HEK293 (cell line): Measurements from ENCODE around the gene LFNG.

Experiments used
- CTCF ChIA-PET: fragments of 350-600 bp; formaldehyde crosslinking; extraction: SDS; loops from one replicate; lab custom pipeline; 2021; ENCODE audit warnings: antibody characterized with exemption; lab: Yijun Ruan, JAX
- POLR2A ChIA-PET: fragments of 300-600 bp; formaldehyde crosslinking; extraction: SDS; loops from one replicate; lab custom pipeline; 2020; ENCODE audit warnings: antibody characterized with exemption, inconsistent platforms; lab: Yijun Ruan, JAX
- H3K27ac ChIP-seq: fragments of 200-500 bp; sonication (Bioruptor generic); 2 replicates; pipeline ENCODE4 v1.5.1; 2014; ENCODE audit warnings: low read depth, low read length, control low read depth, inconsistent platforms; ENCODE audit errors: extremely low read depth
- H3K36me3 ChIP-seq, 2 experiments: fragments of 200-500 bp in 1 of 2; sonication (Bioruptor generic) in 1 of 2; 1 replicate in 1 of 2; 2 replicates in 1 of 2; pipeline ENCODE4 v1.5.1; 2014 to 2017; ENCODE audit warnings: inconsistent platforms in 2 of 2, low read length in 2 of 2; ENCODE audit not compliant: control insufficient read depth in 2 of 2, insufficient read depth in 1 of 2
- H3K4me1 ChIP-seq: fragments of 200-500 bp; sonication (Bioruptor generic); 2 replicates; pipeline ENCODE4 v1.5.1; 2014; ENCODE audit warnings: mild to moderate bottlenecking, low read length, inconsistent platforms; ENCODE audit not compliant: control insufficient read depth, insufficient read depth
- H3K4me3 ChIP-seq: 2 replicates; pipeline ENCODE4 v1.5.1; 2011; ENCODE audit warnings: low read depth, mild to moderate bottlenecking, control low read depth, low read length, moderate library complexity
- H3K9me3 ChIP-seq: fragments of 200-500 bp; sonication (Bioruptor generic); 2 replicates; pipeline ENCODE4 v1.5.1; 2014; ENCODE audit warnings: low read depth, low read length, inconsistent platforms; ENCODE audit not compliant: control insufficient read depth, insufficient read depth
- GLIS2 ChIP-seq: fragments of 450-650 bp; formaldehyde crosslinking; IDR thresholded peaks from 2 replicates; pipeline ENCODE4 v1.5.1; 2016; ENCODE audit warnings: missing biosample characterization, missing genetic modification characterization
- HOXD13 ChIP-seq: sonication (generic); formaldehyde crosslinking; IDR thresholded peaks from 2 replicates; pipeline ENCODE4 v1.8.0; 2022; ENCODE audit warnings: missing genetic modification reagents, borderline replicate concordance
- KLF7 ChIP-seq: fragments of 450-650 bp; formaldehyde crosslinking; IDR thresholded peaks from 2 replicates; pipeline ENCODE4 v1.5.1; 2016; ENCODE audit warnings: missing biosample characterization, missing genetic modification characterization, borderline replicate concordance
- OSR2 ChIP-seq: fragments of 450-650 bp; formaldehyde crosslinking; IDR thresholded peaks from 2 replicates; pipeline ENCODE4 v1.5.1; 2016; ENCODE audit warnings: missing biosample characterization, missing genetic modification characterization
- REPIN1 ChIP-seq: fragments of 450-650 bp; formaldehyde crosslinking; IDR thresholded peaks from 2 replicates; pipeline ENCODE4 v1.5.1; 2017; ENCODE audit warnings: missing biosample characterization, missing genetic modification characterization, low read depth
- ZBTB7A ChIP-seq: fragments of 450-650 bp; formaldehyde crosslinking; IDR thresholded peaks from 2 replicates; pipeline ENCODE4 v1.5.1; 2016; ENCODE audit warnings: low read depth, missing biosample characterization, missing genetic modification characterization
- ZFP37 ChIP-seq: fragments of 450-650 bp; formaldehyde crosslinking; IDR thresholded peaks from 2 replicates; pipeline ENCODE4 v1.5.1; 2016; ENCODE audit warnings: missing biosample characterization, missing genetic modification characterization
- ZIC2 ChIP-seq: fragments of 450-650 bp; formaldehyde crosslinking; IDR thresholded peaks from 2 replicates; pipeline ENCODE4 v1.5.1; 2016; ENCODE audit warnings: missing biosample characterization, missing genetic modification characterization
- ZNF155 ChIP-seq: fragments of 450-650 bp; formaldehyde crosslinking; IDR thresholded peaks from 2 replicates; pipeline ENCODE4 v1.5.1; 2016; ENCODE audit warnings: missing biosample characterization, missing genetic modification characterization
- ZNF2 ChIP-seq: fragments of 450-650 bp; formaldehyde crosslinking; IDR thresholded peaks from 2 replicates; pipeline ENCODE4 v1.5.1; 2016; ENCODE audit warnings: missing biosample characterization, missing genetic modification characterization
- ZNF248 ChIP-seq: fragments of 450-650 bp; formaldehyde crosslinking; IDR thresholded peaks from 2 replicates; pipeline ENCODE4 v1.5.1; 2017; ENCODE audit warnings: missing biosample characterization, missing genetic modification characterization
- ZNF341 ChIP-seq: fragments of 450-650 bp; formaldehyde crosslinking; IDR thresholded peaks from 2 replicates; pipeline ENCODE4; 2016; ENCODE audit warnings: low read depth, missing biosample characterization, missing genetic modification characterization
- ZNF354C ChIP-seq: fragments of 450-650 bp; formaldehyde crosslinking; IDR thresholded peaks from 2 replicates; pipeline ENCODE4 v1.5.1; 2016; ENCODE audit warnings: missing biosample characterization, missing genetic modification characterization, low read depth, borderline replicate concordance
- ZNF423 ChIP-seq: fragments of 450-650 bp; formaldehyde crosslinking; IDR thresholded peaks from 2 replicates; pipeline ENCODE4 v1.5.1; 2016; ENCODE audit warnings: missing biosample characterization, missing genetic modification characterization
- ZNF433 ChIP-seq: fragments of 450-650 bp; formaldehyde crosslinking; IDR thresholded peaks from 2 replicates; pipeline ENCODE4 v1.5.1; 2016; ENCODE audit warnings: missing biosample characterization, missing genetic modification characterization, low read depth
- ZNF48 ChIP-seq: fragments of 450-650 bp; formaldehyde crosslinking; IDR thresholded peaks from 2 replicates; pipeline ENCODE4 v1.5.1; 2016; ENCODE audit warnings: missing biosample characterization, missing genetic modification characterization
- ZNF544 ChIP-seq: fragments of 450-650 bp; formaldehyde crosslinking; IDR thresholded peaks from 2 replicates; pipeline ENCODE4 v1.5.0; 2017; ENCODE audit warnings: missing biosample characterization, missing genetic modification characterization
- ZNF548 ChIP-seq: fragments of 450-650 bp; formaldehyde crosslinking; IDR thresholded peaks from 2 replicates; pipeline ENCODE4 v1.5.1; 2016; ENCODE audit warnings: missing biosample characterization, missing genetic modification characterization
- ZNF580 ChIP-seq: fragments of 450-650 bp; formaldehyde crosslinking; IDR thresholded peaks from 2 replicates; pipeline ENCODE4 v1.5.1; 2016; ENCODE audit warnings: missing biosample characterization, missing genetic modification characterization
- ZNF585B ChIP-seq: fragments of 450-650 bp; formaldehyde crosslinking; IDR thresholded peaks from 2 replicates; pipeline ENCODE4 v1.5.1; 2016; ENCODE audit warnings: missing biosample characterization, missing genetic modification characterization
- ZNF626 ChIP-seq: fragments of 450-650 bp; sonication (Bioruptor Pico); formaldehyde crosslinking; IDR thresholded peaks from 2 replicates; pipeline ENCODE4 v1.5.1; 2018; ENCODE audit warnings: missing biosample characterization, missing genetic modification characterization, inconsistent platforms
- ZNF654 ChIP-seq: fragments of 450-650 bp; formaldehyde crosslinking; IDR thresholded peaks from 2 replicates; pipeline ENCODE4 v1.5.1; 2016; ENCODE audit warnings: low read depth, missing biosample characterization, missing genetic modification characterization
- ZNF670 ChIP-seq: fragments of 450-650 bp; formaldehyde crosslinking; IDR thresholded peaks from 2 replicates; pipeline ENCODE4 v1.5.1; 2016; ENCODE audit warnings: missing biosample characterization, missing genetic modification characterization, low read depth
- ZSCAN16 ChIP-seq: fragments of 450-650 bp; formaldehyde crosslinking; IDR thresholded peaks from 2 replicates; pipeline ENCODE4 v1.5.1; 2016; ENCODE audit warnings: missing biosample characterization, missing genetic modification characterization
- ZSCAN18 ChIP-seq: fragments of 450-650 bp; formaldehyde crosslinking; IDR thresholded peaks from 2 replicates; pipeline ENCODE4 v1.5.1; 2016; ENCODE audit warnings: missing biosample characterization, missing genetic modification characterization
- TF ChIP-seq, protein P1 (sequence below): fragments of 450-650 bp; formaldehyde crosslinking; conservative IDR thresholded peaks from 2 replicates; pipeline ENCODE4 v1.5.1; 2016; ENCODE audit warnings: low read depth, missing biosample characterization, missing genetic modification characterization

Gene LFNG

DNA sequence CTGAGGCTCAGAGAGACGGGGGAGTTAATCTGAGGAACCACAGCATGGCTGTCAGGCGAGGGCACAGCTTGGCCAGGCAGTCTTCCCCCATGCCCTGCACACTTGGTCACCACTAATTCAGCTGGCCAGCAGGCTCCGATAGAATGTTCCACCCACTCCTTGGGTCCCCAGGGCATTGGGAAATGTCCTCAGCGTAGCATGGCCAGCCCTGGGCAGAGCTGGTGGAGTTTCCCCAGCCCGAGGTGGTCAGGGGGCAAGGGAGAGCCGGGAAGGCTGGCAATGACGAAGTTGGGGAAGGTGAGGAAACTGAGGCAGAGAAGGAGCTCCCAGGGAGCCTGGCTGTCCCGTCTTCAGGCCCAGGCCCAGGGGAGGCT lies 31.3 kb upstream of the LFNG start:
- ChIA-PET POLR2A (interaction anchor here (0.5 kb wide), 1 partner anchor 56 kb away, joined by 3 read pairs; no protein-coding TSS in a partner anchor), CTCF (interaction anchor here (0.6 kb wide), 2 partner anchors 20 to 172 kb away, joined by 3 read pairs; no protein-coding TSS in a partner anchor)
- Histone ChIP-seq H3K4me1 (no peaks in the 10 kb centered on the region), H3K4me3 (no peak overlapping the region), H3K36me3 (no peaks in the 10 kb centered on the region), H3K27ac (no peak overlapping the region), H3K9me3 (no peaks in the 10 kb centered on the region)
- TF ChIP-seq OSR2 = no peak
- TF ChIP-seq ZNF670 (tag by site-specific recombination) = no peak
- TF ChIP-seq REPIN1 (tag by site-specific recombination) = no peak
- no peak for TF ChIP-seq ZNF433 (tag by site-specific recombination)
- no peak for TF ChIP-seq ZNF423
- TF ChIP-seq ZNF48 = no peak
- TF ChIP-seq KLF7 = no peak

DNA sequence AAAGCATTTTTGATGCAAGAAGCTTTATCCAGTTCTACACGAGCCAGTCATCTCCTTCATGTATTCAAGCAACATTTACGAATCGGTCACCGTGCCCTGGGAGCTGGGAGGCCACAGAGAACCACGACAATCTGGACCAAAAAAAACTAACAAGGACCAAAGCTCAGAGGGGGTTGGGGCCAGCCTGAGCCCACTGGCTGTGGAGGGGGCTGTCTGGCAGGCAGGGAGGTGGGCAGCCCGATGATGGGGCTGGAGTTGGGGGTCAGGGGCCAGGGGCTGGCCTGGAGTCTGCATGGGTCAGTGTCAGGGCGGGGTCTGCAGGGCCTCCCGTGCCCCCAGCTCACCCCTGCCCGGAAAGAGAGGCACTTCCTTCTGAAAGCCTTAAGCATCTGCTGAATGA lies 30.9 kb upstream of the LFNG start:
- ChIA-PET POLR2A (interaction anchor here (0.5 kb wide), 1 partner anchor 55 kb away, joined by 3 read pairs; no protein-coding TSS in a partner anchor), CTCF (interaction anchor here (0.6 kb wide), 2 partner anchors 20 to 172 kb away, joined by 3 read pairs; no protein-coding TSS in a partner anchor)
- Histone ChIP-seq H3K27ac (no peak overlapping the region), H3K9me3 (no peaks in the 10 kb centered on the region), H3K4me3 (no peak overlapping the region), H3K4me1 (no peaks in the 10 kb centered on the region), H3K36me3 (no peaks in the 10 kb centered on the region)
- no peak for TF ChIP-seq OSR2
- TF ChIP-seq ZSCAN16 (tag by site-specific recombination) = no peak
- no peak for TF ChIP-seq ZNF341
- no peak for TF ChIP-seq ZNF580
- no peak for TF ChIP-seq ZIC2 (tag by site-specific recombination)
- TF ChIP-seq ZNF654 = no peak
- no peak for TF ChIP-seq ZSCAN18 (tag by site-specific recombination)
- TF ChIP-seq ZNF2 = no peak
- TF ChIP-seq GLIS2 = no peak
- no peak for TF ChIP-seq ZFP37 (tag by site-specific recombination)
- TF ChIP-seq ZNF585B (tag by site-specific recombination) = no peak
- no peak for TF ChIP-seq ZNF548 (tag by site-specific recombination)
- TF ChIP-seq ZBTB7A (tag by site-specific recombination) = no peak
- no peak for TF ChIP-seq ZNF626 (tag by site-specific recombination)
- no peak for TF ChIP-seq ZNF354C (tag by site-specific recombination)
- no peak for TF ChIP-seq ZNF544
- no peak for TF ChIP-seq ZNF248 (tag by site-specific recombination)
- TF ChIP-seq, protein P1, sequence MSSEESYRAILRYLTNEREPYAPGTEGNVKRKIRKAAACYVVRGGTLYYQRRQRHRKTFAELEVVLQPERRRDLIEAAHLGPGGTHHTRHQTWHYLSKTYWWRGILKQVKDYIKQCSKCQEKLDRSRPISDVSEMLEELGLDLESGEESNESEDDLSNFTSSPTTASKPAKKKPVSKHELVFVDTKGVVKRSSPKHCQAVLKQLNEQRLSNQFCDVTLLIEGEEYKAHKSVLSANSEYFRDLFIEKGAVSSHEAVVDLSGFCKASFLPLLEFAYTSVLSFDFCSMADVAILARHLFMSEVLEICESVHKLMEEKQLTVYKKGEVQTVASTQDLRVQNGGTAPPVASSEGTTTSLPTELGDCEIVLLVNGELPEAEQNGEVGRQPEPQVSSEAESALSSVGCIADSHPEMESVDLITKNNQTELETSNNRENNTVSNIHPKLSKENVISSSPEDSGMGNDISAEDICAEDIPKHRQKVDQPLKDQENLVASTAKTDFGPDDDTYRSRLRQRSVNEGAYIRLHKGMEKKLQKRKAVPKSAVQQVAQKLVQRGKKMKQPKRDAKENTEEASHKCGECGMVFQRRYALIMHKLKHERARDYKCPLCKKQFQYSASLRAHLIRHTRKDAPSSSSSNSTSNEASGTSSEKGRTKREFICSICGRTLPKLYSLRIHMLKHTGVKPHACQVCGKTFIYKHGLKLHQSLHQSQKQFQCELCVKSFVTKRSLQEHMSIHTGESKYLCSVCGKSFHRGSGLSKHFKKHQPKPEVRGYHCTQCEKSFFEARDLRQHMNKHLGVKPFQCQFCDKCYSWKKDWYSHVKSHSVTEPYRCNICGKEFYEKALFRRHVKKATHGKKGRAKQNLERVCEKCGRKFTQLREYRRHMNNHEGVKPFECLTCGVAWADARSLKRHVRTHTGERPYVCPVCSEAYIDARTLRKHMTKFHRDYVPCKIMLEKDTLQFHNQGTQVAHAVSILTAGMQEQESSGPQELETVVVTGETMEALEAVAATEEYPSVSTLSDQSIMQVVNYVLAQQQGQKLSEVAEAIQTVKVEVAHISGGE (tag by site-specific recombination) = no peak
- no peak for TF ChIP-seq ZNF155 (tag by site-specific recombination)
- no peak for TF ChIP-seq HOXD13 (CRISPR knock-in tag)
